ENCODE results near the gene SLC2A13.

DNA sequence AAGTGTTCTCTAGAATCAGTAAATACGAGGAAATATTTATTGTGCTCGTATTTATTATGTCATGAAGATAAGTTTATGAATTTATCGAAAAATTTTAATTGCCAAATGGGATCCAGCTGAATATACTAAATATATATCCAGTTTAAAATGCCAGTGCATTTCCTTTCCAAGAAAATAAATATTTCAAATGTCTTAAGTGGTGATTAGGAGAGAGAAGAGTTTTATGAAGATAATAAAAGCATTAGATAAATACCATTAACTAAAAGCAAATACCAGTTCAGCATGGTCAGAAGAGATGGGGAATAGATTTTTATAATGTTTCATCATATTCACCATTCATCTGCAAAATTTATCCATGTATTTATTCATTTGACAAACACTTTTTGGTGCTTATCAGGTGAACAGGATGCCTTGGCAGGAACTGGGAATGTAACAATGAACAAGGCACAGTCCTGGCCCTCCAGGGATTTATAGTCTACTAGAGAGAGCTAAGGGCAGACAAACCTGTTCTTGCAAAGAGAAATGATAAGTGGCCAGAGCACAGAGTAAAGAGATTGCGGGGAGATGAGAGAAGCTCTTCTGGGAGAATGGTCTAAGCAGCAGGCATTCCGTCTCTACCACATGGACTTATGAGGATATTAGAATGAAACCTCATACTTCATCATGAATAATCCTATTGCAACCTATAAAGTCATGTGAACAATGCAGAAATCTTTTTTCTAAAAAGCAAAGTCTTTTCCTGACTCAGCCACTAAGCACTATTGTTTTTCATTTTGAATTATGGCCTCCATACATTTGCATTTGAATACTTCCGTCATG, 342.6 kb downstream of the SLC2A13 start:
- TF ChIP-seq SP2 (tag by site-specific recombination; IDR thresholded peaks at IDR 0.05) (no peak), ZNF292 (tag by site-specific recombination; IDR thresholded peaks at IDR 0.05; ENCODE audit: borderline replicate concordance, low read depth) (no peak), PATZ1 (tag by site-specific recombination; IDR thresholded peaks at IDR 0.05) (no peak), ZNF175 (tag by site-specific recombination; IDR thresholded peaks at IDR 0.05) (no peak), ZNF16 (tag by site-specific recombination; IDR thresholded peaks at IDR 0.05; ENCODE audit: low read depth) (no peak), ZNF48 (tag by site-specific recombination; IDR thresholded peaks at IDR 0.05) (no peak)
- TF ChIP-seq, protein P1, sequence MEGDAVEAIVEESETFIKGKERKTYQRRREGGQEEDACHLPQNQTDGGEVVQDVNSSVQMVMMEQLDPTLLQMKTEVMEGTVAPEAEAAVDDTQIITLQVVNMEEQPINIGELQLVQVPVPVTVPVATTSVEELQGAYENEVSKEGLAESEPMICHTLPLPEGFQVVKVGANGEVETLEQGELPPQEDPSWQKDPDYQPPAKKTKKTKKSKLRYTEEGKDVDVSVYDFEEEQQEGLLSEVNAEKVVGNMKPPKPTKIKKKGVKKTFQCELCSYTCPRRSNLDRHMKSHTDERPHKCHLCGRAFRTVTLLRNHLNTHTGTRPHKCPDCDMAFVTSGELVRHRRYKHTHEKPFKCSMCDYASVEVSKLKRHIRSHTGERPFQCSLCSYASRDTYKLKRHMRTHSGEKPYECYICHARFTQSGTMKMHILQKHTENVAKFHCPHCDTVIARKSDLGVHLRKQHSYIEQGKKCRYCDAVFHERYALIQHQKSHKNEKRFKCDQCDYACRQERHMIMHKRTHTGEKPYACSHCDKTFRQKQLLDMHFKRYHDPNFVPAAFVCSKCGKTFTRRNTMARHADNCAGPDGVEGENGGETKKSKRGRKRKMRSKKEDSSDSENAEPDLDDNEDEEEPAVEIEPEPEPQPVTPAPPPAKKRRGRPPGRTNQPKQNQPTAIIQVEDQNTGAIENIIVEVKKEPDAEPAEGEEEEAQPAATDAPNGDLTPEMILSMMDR (tag by site-specific recombination; IDR thresholded peaks at IDR 0.05): no peak
- TF ChIP-seq, protein P2, sequence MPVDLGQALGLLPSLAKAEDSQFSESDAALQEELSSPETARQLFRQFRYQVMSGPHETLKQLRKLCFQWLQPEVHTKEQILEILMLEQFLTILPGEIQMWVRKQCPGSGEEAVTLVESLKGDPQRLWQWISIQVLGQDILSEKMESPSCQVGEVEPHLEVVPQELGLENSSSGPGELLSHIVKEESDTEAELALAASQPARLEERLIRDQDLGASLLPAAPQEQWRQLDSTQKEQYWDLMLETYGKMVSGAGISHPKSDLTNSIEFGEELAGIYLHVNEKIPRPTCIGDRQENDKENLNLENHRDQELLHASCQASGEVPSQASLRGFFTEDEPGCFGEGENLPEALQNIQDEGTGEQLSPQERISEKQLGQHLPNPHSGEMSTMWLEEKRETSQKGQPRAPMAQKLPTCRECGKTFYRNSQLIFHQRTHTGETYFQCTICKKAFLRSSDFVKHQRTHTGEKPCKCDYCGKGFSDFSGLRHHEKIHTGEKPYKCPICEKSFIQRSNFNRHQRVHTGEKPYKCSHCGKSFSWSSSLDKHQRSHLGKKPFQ (tag by site-specific recombination; IDR thresholded peaks at IDR 0.05): no peak

All from HEK293 (cell line).